Measurements from ENCODE around the gene RPL22L1. TPM values are rescaled to one million over a fixed set of nuclear protein-coding genes. Genes with fewer than 3 reads are reported as not detected.

RPL22L1 gene
- total RNA-seq, 4 donors from 2014 or later: 80.5 to 129 (median 86.5) TPM

GRCh38 chr3:170909129-170909903, 39.3 kb upstream of the RPL22L1 start:
- peak; percentile 29 to 85 for DNase-seq (ENCODE audit: low spot score in 2 of 2)
- H3K4me3 ChIP-seq (ENCODE audit: low read depth, poor library complexity, severe bottlenecking): no peak overlapping the region
- TF ChIP-seq CTCF (IDR thresholded peaks at IDR 0.05) (no peak), POLR2A (IDR thresholded peaks at IDR 0.05) (no peak)
- intact Hi-C loops (cut with DNase I; ENCODE audit: low total_unique reads): no loop called here
- WGBS, 2 donors: 72 to 73% methylated on average over 17 of the region's 17 CpGs

- peak within 1 kb of the TSS; percentile 67 for H3K4me3 ChIP-seq (ENCODE audit: low read depth, poor library complexity, severe bottlenecking)
- 15 to 16% methylated on average over 64 to 65 of the region's 73 CpGs for WGBS, 2 donors
- TF ChIP-seq POLR2A (IDR thresholded peaks at IDR 0.05) (no peak), CTCF (IDR thresholded peaks at IDR 0.05) (no peak)
- peak; percentile 94 to 99 for DNase-seq (ENCODE audit: low spot score in 2 of 2)
- intact Hi-C loops (cut with DNase I; ENCODE audit: low total_unique reads): no loop called here
Measured at GRCh38 chr3:170908235-170909116, 38.5 kb upstream of the RPL22L1 start, which contains the start of gene EIF5A2. EIF5A2 (minus strand) TSS chr3:170908637; CDS start chr3:170907806, 831 bp downstream.

GRCh38 chr3:170907637-170908234, 37.7 kb upstream of the RPL22L1 start:
- WGBS, 2 donors: 11 to 17% methylated on average over 25 to 33 of the region's 33 CpGs
- TF ChIP-seq POLR2A (IDR thresholded peaks at IDR 0.05): no peak
- no peak for TF ChIP-seq CTCF (IDR thresholded peaks at IDR 0.05)
- peak overlapping the region; percentile 67 for H3K4me3 ChIP-seq (ENCODE audit: low read depth, poor library complexity, severe bottlenecking)
- DNase-seq (ENCODE audit: low spot score in 2 of 2): peak in 1 of 2 donors; percentile 83
- intact Hi-C loops (cut with DNase I; ENCODE audit: low total_unique reads): no loop called here

GRCh38 chr3:170905862-170906261, 35.9 kb upstream of the RPL22L1 start:
- intact Hi-C loops (cut with DNase I; ENCODE audit: low total_unique reads): no loop called here
- no peak for TF ChIP-seq CTCF (IDR thresholded peaks at IDR 0.05)
- no peak for TF ChIP-seq POLR2A (IDR thresholded peaks at IDR 0.05)
- H3K4me3 ChIP-seq (ENCODE audit: low read depth, poor library complexity, severe bottlenecking): no peak overlapping the region
- WGBS, 2 donors: 88 to 92% methylated on average over 2 of the region's 2 CpGs
- no peak for DNase-seq (ENCODE audit: low spot score in 2 of 2)

- WGBS, 2 donors: 97 to 98% methylated on average over 3 of the region's 3 CpGs
- no peak overlapping the region for H3K4me3 ChIP-seq (ENCODE audit: low read depth, poor library complexity, severe bottlenecking)
- intact Hi-C loops (cut with DNase I; ENCODE audit: low total_unique reads): no loop called here
- no peak for TF ChIP-seq CTCF (IDR thresholded peaks at IDR 0.05)
- DNase-seq (ENCODE audit: low spot score in 2 of 2): no peak
Measured at GRCh38 chr3:170903123-170903522, 33.1 kb upstream of the RPL22L1 start.
